ENCODE data around the gene CNTNAP2.
"Not testable (repeated sequence)": the region's sequence is repeated elsewhere in the genome, so short reads cannot be mapped to it uniquely, and the experiment has no call there.

CNTNAP2 gene

DNA sequence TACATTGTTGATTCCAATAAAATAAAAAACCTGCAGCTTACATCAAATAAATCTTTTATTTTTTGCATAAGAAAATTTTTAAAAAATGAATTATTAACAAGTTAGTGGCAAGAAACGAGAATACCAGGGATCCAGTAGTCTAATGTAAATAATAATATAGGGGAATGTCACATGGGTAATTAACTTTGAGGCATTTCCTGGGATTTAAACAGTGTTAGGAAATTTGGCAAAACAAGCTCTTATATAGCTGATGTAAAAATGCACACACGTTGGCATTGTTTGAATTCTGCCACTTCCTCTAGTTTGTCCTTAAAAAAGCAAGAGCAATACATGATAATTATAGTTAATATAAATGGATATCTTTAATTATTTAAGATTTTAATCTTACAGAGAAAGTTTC is 768.6 kb downstream of the CNTNAP2 start:
- no peak for DNase-seq (ENCODE audit: low read depth, low spot score)
- in situ Hi-C loops (cut with HindIII; ENCODE audit: low sequenced_read_pairs), result no loop called here
- no peak overlapping the region for H3K4me3 ChIP-seq (ENCODE audit: low read depth, low read length)
- TF ChIP-seq CTCF (IDR thresholded peaks at IDR 0.05; ENCODE audit: low read depth, low read length), result no peak

GRCh38 chr7:146889806-146890555 is 773.4 kb downstream of the CNTNAP2 start:
- no peak overlapping the region for H3K4me3 ChIP-seq (ENCODE audit: low read depth, low read length)
- no peak for DNase-seq (ENCODE audit: low read depth, low spot score)
- in situ Hi-C loops (cut with HindIII; ENCODE audit: low sequenced_read_pairs), result no loop called here
- no peak for TF ChIP-seq CTCF (IDR thresholded peaks at IDR 0.05; ENCODE audit: low read depth, low read length)

- DNase-seq (ENCODE audit: low read depth, low spot score), result no peak
- no peak overlapping the region for H3K4me3 ChIP-seq (ENCODE audit: low read depth, low read length)
- in situ Hi-C loops (cut with HindIII; ENCODE audit: low sequenced_read_pairs), result no loop called here
- no peak for TF ChIP-seq CTCF (IDR thresholded peaks at IDR 0.05; ENCODE audit: low read depth, low read length)
Observed at GRCh38 chr7:146892151-146892550, 775.5 kb downstream of the CNTNAP2 start.

DNA sequence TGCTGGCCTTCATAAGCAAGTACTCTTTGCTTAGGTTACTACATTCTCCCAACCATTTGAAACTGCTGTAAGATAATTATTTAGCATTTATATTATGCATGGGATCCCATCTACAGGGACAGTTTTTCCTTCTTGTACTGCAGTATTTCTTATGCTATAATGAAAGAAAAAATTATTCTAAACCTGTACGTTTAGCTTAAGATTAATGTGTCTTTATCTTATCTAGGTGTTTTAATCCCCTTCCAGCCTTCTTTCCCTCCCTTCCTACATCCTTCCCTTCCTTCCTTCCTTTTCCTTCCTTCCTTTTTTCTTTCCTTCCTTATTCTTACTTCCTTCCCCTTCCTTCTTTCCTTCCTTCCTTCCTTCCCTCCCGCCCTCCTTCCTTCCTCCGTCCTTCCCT is 778.3 kb downstream of the CNTNAP2 start:
- in situ Hi-C loops (cut with HindIII; ENCODE audit: low sequenced_read_pairs), result no loop called here
- H3K4me3 ChIP-seq (ENCODE audit: low read depth, low read length), result no peak overlapping the region
- DNase-seq (ENCODE audit: low read depth, low spot score), result no peak
- no peak for TF ChIP-seq CTCF (IDR thresholded peaks at IDR 0.05; ENCODE audit: low read depth, low read length)

- no peak for TF ChIP-seq CTCF (IDR thresholded peaks at IDR 0.05; ENCODE audit: low read depth, low read length)
- DNase-seq (ENCODE audit: low read depth, low spot score), result no peak
- no peak overlapping the region for H3K4me3 ChIP-seq (ENCODE audit: low read depth, low read length)
- in situ Hi-C loops (cut with HindIII; ENCODE audit: low sequenced_read_pairs), result no loop called here
Observed at GRCh38 chr7:146902266-146902665, 785.7 kb downstream of the CNTNAP2 start.

- in situ Hi-C loops (cut with HindIII; ENCODE audit: low sequenced_read_pairs), result no loop called here
- no peak for DNase-seq (ENCODE audit: low read depth, low spot score)
- H3K4me3 ChIP-seq (ENCODE audit: low read depth, low read length), result no peak overlapping the region
- no peak for TF ChIP-seq CTCF (IDR thresholded peaks at IDR 0.05; ENCODE audit: low read depth, low read length)
Observed at GRCh38 chr7:146902728-146903127, 786.1 kb downstream of the CNTNAP2 start.

DNA sequence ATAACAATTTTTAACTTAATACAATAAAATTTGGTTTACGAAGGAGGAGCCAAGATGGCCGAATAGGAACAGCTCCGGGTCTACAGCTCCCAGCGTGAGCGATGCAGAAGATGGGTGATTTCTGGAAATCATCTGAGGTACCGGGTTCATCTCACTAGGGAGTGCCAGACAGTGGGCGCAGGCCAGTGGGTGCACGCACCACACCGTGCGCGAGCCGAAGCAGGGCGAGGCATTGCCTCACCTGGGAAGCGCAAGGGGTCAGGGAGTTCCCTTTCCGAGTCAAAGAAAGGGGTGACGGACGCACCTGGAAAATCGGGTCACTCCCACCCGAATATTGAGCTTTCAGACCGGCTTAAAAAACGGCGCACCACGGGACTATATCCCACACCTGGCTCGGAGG is 789.1 kb downstream of the CNTNAP2 start:
- in situ Hi-C loops (cut with HindIII; ENCODE audit: low sequenced_read_pairs); H3K4me3 ChIP-seq (ENCODE audit: low read depth, low read length); DNase-seq (ENCODE audit: low read depth, low spot score): not testable (repeated sequence)

Data from astrocyte of the spinal cord (primary cell).